ENCODE results near the gene TDRD10. TPM values are rescaled to one million over a fixed set of nuclear protein-coding genes. Genes with fewer than 3 reads are reported as not detected.

The TDRD10 gene
- total and polyA plus RNA-seq, 2 of the 4 experiments (the other 2 are of a cell fraction) = not detected

DNA sequence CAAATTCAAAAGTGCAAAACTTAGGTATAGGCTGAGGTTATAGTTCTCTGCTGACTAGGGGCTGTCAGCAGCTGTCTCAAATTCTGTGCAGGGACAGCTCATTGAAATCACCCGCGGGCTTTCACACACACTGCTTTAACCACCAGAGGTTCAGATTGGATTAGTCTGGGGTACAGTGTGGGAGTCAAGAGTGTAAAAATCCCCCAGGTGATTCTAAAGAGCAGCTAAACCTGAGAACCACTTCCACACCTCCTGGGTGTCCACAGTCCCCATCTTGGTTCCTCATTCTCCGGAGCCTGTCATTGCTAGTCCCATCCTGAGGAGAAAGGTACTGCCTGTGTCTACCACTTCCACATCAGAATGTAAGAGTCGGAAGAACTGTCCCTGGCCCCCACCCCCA is 9.9 kb upstream of the TDRD10 start:
- in situ Hi-C loops (cut with MboI; ENCODE audit: low sequenced_read_pairs) (no loop called here), dilution Hi-C loops (cut with HindIII; ENCODE audit: low sequenced_read_pairs, unreplicated experiment) (no loop called here), intact Hi-C loops (cut with micrococcal nuclease) (no loop called here)
- no peak for ATAC-seq (ENCODE audit: low read depth)
- Histone ChIP-seq H3K27ac (ENCODE audit: insufficient read depth, low read length) (no peak overlapping the region), H3K23ac (ENCODE audit: low read depth, low read length) (no peak overlapping the region), H3K56ac (ENCODE audit: extremely low read depth, insufficient read depth, low read length) (no peak overlapping the region), H3K14ac (replicated peaks; ENCODE audit: low read depth, low read length) (no peak overlapping the region), H3K4me3 (ENCODE audit: insufficient read depth, low read depth, low read length) (no peak overlapping the region), H2AK9ac (replicated peaks; ENCODE audit: low read depth, low read length, poor library complexity) (no peak overlapping the region), H3K4me1 (ENCODE audit: control insufficient read depth, insufficient read depth, low read length) (no peaks in the 10 kb centered on the region), H4K20me1 (ENCODE audit: insufficient read depth, low read length) (no peaks in the 10 kb centered on the region), H3K79me1 (ENCODE audit: low read depth in 1 of 2, low read length in 2 of 2) (no peaks in the 10 kb centered on the region), H3K9me1 (ENCODE audit: insufficient read depth, low read length) (no peaks in the 10 kb centered on the region), H2BK15ac (ENCODE audit: low read depth, low read length) (no peak overlapping the region), H4K91ac (ENCODE audit: insufficient read depth, low read depth, low read length) (no peak overlapping the region), H3K9ac (ENCODE audit: low read depth, low read length) (no peak overlapping the region), H2BK120ac (ENCODE audit: low read depth, low read length) (no peak overlapping the region), H3K36me3 (ENCODE audit: control insufficient read depth, insufficient read depth, low read length) (no peaks in the 10 kb centered on the region), H3K4me2 (ENCODE audit: low read depth, low read length) (no peak overlapping the region), H2BK5ac (ENCODE audit: low read depth, low read length, poor library complexity, severe bottlenecking) (no peak overlapping the region), H2AFZ (replicated peaks; ENCODE audit: low read length, poor library complexity) (no peak overlapping the region), H3K9me3 (ENCODE audit: control insufficient read depth, insufficient read depth, low read length) (no peaks in the 10 kb centered on the region), H3K4ac (ENCODE audit: low read depth, low read length) (no peak overlapping the region), H3K18ac (ENCODE audit: low read depth, low read length) (no peak overlapping the region), H2AK5ac (ENCODE audit: low read depth, low read length) (no peak overlapping the region), H4K5ac (ENCODE audit: low read depth, low read length) (no peak overlapping the region), H2BK20ac (ENCODE audit: low read depth, low read length) (no peak overlapping the region), H3K27me3 (ENCODE audit: control insufficient read depth, insufficient read depth, low read length) (peaks cover 74% of the 10 kb centered on the region), H4K8ac (ENCODE audit: low read depth in 2 of 2, low read length in 2 of 2) (no peak overlapping the region)
- no TSS peak for BruUV-seq (replicated peaks)
- no CpG with 5 or more reads among the region's 4 CpGs for WGBS, 2 experiments (ENCODE audit: extremely low coverage in 2 of 2, insufficient read length in 1 of 2)
- POLR2A ChIA-PET (ENCODE audit: unreplicated experiment) = no interaction called here
- TF ChIP-seq MAFK (IDR thresholded peaks at IDR 0.05; ENCODE audit: low read depth, low read length) (no peak), MAZ (IDR thresholded peaks at IDR 0.05; ENCODE audit: borderline replicate concordance, low read depth, low read length) (no peak), SMC3 (IDR thresholded peaks at IDR 0.05; ENCODE audit: low read depth, low read length) (no peak), RFX5 (IDR thresholded peaks at IDR 0.05; ENCODE audit: low read depth, low read length) (no peak), POLR2A (IDR thresholded peaks at IDR 0.05; ENCODE audit: low read depth, low read length) (no peak), CHD1 (IDR thresholded peaks at IDR 0.05; ENCODE audit: low read depth, low read length) (no peak), RAD21 (IDR thresholded peaks at IDR 0.05; ENCODE audit: low read length) (no peak)
- TF ChIP-seq, protein P1, sequence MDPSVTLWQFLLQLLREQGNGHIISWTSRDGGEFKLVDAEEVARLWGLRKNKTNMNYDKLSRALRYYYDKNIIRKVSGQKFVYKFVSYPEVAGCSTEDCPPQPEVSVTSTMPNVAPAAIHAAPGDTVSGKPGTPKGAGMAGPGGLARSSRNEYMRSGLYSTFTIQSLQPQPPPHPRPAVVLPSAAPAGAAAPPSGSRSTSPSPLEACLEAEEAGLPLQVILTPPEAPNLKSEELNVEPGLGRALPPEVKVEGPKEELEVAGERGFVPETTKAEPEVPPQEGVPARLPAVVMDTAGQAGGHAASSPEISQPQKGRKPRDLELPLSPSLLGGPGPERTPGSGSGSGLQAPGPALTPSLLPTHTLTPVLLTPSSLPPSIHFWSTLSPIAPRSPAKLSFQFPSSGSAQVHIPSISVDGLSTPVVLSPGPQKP (IDR thresholded peaks at IDR 0.05; ENCODE audit: borderline replicate concordance, low read depth, low read length) = no peak
- CTCF ChIA-PET = interaction anchor here (0.6 to 1.0 kb wide), 2 partner anchors 10 to 13 kb away, joined by 3 to 5 read pairs; no protein-coding TSS in a partner anchor
- no peak for DNase-seq

All from IMR-90 (cell line).